Prostate gland (tissue), 2 donors: Measurements from ENCODE around the gene MORN4.

Source experiments
- POLR2A ChIP-seq: fragments of 450-650 bp; IDR thresholded peaks from one replicate; pipeline ENCODE4 v1.6.1; 2016; ENCODE audit warnings: antibody characterized with exemption, mild to moderate bottlenecking
- POLR2AphosphoS5 ChIP-seq: sonication (generic); formaldehyde crosslinking; IDR thresholded peaks from one replicate; pipeline ENCODE4 v1.6.1; 2017; ENCODE audit warnings: antibody characterized with exemption
- TF ChIP-seq, protein P1 (sequence below), 4 experiments: fragments of 200-600 bp in 2 of 4; fragments of 450-650 bp in 2 of 4; sonication (generic) in 2 of 4; IDR thresholded peaks; 1 replicate in 3 of 4; 2 replicates in 1 of 4; pipeline ENCODE4 v1.5.1; 2016 to 2019; ENCODE audit warnings: antibody characterized with exemption in 4 of 4, mild to moderate bottlenecking in 2 of 4, moderate library complexity in 2 of 4

DNA sequence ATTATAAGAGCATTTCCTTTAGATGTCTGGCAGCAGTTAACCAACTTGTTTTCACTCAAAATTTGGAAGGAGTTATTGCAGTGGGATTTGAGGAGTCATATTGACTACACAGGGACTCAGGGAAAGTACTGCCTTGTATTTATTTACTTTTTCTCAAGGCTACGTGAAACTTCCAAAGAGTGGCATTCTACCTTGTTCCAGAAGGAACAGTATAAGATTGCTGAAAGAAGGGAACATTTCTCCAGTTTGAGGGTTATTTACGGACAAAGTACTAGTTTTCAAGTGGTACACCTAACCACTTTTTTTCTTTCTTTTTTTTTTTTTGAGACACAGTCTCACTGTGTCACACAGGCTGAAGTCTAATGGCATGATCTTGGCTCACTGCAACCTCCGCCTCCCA is 5.1 kb downstream of the MORN4 start:
- TF ChIP-seq, protein P1, sequence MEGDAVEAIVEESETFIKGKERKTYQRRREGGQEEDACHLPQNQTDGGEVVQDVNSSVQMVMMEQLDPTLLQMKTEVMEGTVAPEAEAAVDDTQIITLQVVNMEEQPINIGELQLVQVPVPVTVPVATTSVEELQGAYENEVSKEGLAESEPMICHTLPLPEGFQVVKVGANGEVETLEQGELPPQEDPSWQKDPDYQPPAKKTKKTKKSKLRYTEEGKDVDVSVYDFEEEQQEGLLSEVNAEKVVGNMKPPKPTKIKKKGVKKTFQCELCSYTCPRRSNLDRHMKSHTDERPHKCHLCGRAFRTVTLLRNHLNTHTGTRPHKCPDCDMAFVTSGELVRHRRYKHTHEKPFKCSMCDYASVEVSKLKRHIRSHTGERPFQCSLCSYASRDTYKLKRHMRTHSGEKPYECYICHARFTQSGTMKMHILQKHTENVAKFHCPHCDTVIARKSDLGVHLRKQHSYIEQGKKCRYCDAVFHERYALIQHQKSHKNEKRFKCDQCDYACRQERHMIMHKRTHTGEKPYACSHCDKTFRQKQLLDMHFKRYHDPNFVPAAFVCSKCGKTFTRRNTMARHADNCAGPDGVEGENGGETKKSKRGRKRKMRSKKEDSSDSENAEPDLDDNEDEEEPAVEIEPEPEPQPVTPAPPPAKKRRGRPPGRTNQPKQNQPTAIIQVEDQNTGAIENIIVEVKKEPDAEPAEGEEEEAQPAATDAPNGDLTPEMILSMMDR (IDR thresholded peaks at IDR 0.05): no peak
- TF ChIP-seq POLR2A (no peak), POLR2AphosphoS5 (no peak)
